Activated CD4-positive, CD25-positive, alpha-beta regulatory T cell treated with anti-CD3 and anti-CD28 coated beads, Interleukin-2, amount 50 U/mL, for 16 hours (primary cell): ENCODE measurements around the gene AAGAB.

Experiments used
- DNase-seq: peaks from one replicate; pipeline ENCODE4 v3.0.0-alpha.2; 2020; ENCODE audit warnings: low read depth, low spot score

Gene AAGAB

DNA sequence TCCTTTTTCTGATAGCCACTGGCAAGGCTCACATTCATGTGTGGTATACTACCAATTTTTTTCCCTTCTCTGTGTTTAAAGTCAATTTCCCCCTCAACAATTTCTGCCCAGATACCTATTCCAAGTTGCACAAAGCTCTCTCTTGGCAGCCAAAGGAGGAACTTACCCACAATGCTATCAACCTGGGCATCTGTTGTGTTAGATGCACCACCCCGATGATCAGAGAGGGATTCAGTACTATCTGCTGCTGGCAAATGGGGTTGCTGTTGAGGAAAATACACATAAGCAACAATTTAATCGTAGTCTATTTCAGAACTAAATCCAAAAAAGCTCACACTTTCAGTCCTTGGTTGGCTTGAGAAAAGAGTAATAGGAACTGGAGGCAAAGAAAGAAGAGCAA lies 46.1 kb downstream of the AAGAB start:
- DNase-seq: no peak

DNA sequence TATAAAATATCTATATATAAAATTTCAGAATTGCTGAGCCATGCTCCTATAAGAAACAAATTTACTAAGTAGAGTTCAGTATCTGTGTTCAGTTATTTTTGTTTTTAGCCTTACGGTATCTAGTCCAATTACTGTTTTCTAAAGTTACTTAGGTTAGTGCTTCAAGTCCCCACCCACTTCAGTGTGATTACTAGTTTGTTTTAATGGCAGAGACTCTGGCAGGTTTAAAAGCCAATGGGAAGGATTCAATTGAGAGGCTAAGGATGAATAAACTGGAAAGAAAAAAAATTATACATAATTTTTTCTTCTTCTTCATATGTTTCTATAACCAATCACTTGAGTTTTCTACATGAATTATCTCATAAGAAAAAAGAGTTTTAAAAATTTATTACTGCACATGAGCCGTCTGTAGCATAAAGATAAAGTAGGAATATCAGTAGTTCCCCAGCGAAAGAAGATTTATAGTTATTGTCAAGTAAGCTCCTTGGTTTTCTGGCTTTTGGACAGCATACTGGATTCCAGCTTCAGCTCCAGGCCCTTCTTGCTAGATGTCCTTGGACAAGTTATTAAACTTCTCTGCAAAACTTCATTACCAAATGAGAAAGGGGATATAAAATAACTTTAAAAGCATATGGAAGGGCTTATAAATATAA lies 46.8 kb downstream of the AAGAB start:
- no peak for DNase-seq

DNA sequence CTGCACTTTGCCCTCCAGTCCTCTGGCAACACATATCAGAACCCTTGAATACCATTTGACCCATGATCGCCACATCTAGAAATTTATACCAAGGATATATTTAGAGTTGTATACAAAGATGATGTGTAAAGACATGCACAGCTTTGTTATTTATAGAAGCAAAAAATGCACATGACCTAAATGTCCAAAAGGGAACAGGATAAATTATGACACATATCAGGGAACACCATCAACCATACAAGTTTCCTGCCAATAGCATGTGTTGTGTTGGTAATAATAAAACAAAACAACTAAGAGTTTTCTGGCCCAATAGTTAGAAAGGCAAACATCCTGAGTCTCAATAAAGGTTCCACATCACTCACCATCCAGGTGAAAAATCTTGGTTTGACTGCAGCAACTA lies 51.5 kb downstream of the AAGAB start:
- no peak for DNase-seq

DNA sequence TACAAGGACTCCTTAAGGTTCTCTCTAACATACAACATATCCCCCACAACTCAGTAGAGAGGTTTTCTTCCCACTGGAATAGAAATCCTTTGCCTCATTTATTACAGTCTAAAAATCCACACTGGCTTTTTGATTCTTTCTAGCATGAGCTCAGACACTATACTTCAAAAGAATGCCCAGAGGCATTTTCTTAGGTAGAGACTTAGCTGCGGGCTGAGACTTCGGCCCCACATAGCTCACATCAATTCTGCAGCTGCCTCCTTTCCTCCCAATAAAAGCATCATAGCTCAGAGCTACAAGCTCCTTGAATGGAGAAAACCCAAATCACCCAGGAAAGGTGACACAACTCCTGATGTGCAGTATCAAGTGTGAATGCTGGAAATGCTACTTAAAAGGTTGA lies 52.4 kb downstream of the AAGAB start:
- no peak for DNase-seq

DNA sequence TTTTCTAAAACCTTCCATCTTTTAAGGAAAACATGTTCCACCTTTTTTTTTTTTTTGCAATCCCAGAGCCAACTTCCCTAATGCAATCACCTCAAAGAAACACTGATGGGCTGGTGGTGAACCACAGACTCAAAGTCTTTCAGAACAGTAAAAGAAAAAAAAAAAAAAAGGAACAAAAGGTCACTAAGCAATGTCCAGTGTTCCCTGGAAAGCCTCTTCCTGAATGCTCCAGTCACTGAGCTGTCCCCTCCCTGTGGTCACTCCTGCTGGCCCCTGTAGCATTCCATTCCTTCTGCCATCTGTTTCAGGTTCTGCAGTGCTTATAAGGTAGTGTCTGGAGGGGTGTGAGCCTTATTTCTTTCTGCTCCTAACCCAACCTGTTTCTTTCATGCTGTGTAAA lies 53.3 kb downstream of the AAGAB start:
- DNase-seq: no peak

DNA sequence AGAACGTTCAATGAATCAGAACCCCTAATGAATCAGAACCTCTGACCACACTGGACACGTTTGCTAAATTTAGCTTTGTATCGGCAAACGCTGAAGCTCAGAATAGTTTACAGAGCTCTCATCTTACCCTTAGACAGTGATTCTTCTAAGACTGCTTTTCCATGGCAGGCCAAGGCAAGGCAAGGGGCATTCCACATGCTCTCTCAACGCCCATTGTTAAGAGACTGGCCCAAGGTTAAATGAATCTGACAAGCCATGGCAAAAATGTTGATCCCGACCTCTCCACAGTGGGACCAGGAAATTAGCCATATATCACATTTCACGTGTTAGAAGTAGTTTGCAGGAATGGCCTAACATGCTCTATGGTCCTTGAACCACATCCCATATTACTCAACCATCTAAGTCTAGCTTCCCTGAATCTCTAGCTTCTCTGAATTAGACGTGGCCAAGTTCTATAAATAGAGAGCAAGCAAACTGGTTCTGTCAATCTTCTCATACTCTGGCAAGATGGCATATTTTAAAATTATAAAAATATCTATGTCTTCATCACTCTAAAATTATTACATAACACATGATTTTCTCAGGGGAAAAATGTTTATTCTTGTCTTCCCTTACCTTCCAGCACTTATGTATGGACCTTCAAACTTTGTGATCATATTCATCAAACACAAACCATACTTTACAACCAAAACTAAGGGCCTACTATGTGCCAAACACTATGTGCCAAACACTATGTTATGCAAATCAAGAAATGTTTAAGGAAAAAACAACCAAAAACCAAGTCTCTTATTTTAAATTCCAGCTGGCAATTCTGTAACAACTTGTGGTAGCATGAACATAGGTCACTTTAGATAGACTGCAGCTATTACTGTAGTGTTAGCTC lies 54.3 kb downstream of the AAGAB start:
- no peak for DNase-seq

DNA sequence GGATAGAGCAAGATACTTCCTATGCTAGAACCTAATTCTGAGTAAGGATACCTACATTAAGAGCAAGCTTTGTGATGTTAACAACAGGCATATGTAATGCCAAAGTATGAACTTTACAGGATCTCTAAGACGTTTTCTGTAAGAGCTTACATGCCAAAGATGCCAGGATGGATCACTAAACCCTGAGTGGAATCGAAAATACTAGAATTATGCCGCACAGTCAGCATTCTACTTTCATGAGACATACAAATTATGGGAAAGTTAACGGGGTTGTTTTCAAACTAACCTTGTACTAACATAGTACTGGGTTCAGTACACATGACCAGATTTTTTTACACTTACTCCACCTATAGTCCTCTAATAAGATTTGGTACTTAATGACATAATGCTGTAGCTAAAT lies 55.1 kb downstream of the AAGAB start:
- no peak for DNase-seq

DNA sequence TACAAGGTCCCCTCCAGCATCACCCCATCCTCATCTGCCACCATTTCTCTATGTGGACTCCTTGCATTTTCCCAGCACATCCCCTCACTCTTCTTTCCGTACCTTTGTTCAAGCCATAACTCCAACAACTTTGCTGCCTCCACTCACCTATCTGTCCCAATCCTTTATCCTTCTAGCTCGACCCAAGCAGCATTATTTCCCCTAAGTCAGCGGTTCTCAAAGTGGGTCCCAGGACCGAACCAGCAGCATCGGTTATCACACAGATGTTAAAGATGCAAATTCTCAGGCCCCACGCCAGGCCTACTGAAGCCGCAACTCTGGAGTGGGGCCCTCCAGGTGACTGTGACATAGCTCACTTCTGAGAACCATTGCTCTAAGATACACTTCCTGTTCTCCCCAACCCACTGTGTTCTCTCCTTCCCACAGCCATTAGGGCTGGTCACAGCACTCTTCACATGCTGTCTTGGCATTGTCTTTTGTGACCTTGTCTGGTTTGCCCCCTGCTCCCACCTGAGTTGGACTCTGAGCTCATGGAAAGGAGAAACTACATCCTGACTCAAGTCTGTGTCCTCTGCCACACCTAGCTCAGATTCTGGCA lies 56.2 kb downstream of the AAGAB start:
- no peak for DNase-seq

DNA sequence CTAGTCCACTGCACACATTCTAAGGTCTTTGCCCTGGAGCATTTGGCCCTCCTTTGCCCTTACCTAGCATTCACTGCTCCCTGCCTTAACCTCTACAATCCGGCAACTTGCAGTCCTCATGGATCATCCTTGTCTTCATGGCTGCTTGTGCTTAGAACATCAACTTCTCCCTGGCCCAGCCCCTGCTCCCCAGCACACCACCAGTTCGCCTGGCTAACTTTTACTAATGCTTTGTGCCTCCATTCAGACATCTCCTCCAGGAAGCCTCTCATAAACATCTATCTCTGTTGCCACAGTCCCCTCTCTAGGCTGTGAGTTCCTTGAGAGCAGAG lies 57.1 kb downstream of the AAGAB start:
- no peak for DNase-seq

DNA sequence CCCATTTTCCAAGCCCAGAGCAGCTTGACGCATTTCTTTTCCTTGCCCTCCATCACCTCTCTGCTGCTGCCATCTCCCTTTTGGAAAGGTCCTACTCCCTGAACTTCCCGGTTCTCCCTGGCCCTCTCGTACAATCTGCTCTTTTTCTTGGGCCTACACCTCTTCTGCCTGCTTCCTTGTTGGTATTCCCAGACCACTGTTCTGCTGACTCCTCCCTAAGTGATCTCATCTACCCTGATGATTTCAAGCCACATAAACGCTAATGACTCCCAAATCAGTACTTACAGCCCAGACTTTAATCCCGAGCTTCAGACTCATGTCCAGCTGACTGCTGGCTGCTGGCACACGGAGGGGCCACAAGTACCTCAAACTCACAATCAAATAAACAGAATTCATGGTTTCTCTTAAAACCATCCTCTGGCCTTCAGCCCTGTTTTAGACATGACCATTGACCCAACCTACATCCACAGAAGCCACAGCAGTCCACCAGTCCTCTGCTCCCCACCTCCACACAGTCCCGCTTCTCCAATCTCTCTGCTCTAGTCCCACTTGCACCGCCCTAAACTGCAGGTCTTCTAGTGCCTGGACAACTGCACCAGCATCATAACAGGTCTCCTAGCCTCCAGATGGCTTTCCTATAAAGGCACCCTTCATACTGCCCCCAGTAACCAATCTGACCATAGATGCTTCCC lies 57.6 kb downstream of the AAGAB start:
- no peak for DNase-seq

DNA sequence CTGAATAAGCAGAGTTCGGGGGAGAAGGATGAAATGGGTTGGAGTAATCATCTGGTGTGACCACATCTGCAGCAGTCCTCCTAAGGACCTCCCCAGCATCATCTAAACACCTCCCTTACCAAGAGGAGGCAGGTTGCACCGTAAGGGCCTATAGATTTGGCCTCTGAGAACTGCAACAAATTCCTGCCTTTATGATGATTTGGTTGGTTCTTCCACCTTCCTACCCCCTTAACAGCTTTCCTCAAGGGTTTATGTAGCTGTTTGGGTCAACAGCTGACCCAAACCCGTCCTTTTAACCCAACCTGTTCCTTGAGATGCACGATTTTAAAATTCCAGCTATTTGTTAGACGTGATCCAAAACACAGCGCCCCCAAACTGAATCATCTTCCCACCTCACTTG lies 58.2 kb downstream of the AAGAB start:
- no peak for DNase-seq

DNA sequence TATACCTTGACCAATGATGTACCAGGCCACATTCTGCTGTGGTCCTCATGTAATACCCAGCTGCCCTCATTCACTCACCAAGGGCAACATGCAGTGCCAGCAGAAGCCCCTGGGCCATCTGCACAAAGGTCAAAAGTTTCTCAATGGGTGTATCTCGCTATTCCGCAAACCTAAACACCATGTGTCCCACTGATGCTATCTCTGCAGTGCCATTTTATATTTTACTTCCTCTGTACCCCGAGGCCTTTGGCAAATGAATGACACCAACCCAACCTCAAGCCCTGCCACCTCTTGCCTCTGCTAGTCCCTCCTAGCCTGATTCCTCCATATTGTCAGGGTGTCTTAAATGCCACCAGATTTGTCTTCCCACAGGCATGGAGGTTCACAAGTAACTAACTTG lies 59.2 kb downstream of the AAGAB start:
- DNase-seq: no peak

DNA sequence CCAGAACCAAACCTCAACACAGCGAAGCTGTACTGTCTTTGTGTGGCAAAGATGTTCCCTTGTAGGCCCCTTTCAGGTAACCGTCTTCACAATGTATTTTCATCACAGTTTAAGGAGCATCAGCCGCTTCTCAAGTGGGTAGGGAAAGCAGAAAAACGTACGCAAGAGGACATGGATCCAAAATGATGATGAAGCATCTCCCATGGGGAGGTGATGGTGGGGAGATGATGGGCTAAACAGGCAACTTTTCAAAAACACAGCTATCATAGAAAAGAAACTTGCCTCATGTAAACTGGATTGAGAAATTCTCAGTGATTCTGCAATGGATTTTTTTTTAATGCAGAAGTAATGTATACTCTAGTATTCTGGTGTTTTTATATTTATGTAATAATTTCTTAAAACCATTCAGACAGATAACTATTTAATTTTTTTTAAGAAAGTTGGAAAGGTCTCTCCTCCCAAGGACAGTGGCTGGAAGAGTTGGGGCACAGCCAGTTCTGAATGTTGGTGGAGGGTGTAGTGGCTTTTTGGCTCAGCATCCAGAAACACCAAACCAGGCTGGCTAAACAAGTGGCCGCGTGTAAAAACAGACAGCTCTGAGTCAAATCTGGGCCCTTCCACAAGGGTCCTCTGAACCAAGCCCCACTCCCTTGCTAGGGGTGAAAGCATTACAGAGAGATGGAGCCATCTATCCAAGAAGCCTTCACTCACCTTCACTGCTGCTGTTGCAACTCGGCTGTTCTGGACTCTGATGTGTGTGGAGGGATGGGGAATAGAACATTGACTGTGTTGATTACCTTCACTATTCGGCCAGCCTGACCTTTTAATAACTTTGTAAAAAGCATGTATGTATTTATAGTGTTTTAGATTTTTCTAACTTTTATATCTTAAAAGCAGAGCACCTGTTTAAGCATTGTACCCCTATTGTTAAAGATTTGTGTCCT lies 60.0 kb downstream of the AAGAB start:
- DNase-seq: no peak

DNA sequence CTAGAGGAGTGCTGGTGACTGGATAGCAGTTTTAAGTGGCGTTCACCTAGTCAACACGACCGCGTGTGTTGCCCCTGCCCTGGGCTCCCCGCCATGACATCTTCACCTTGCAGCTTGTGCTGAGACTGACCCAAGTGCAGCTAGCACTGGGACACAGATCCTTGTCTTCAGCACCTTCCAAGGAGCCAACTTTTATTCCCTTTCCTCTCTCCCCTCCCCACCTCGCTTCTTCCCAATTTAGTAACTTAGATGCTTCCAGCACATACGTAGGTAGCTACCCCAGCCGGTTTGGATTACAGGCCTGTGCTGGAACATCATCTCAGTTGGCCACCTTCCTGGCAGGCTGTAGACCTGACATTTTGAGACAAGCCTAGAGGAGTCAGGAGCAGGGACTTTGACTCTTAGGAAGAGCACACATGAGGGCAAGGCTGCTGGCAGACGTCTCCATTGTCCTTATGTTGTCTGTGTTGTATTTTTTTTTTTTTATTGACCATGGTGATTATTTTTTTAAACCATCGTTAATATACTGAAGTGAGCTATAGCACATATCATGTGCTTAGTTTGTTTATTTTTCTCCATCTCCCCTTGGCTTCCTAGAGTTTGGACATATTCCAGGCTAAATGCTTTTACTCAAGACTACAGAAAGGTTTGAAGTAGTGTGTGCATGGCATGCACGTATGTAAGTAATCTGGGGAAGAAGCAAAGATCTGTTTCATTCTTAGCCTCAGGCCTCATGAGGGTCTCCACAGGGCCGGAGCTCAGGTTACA lies 61.1 kb downstream of the AAGAB start:
- no peak for DNase-seq

DNA sequence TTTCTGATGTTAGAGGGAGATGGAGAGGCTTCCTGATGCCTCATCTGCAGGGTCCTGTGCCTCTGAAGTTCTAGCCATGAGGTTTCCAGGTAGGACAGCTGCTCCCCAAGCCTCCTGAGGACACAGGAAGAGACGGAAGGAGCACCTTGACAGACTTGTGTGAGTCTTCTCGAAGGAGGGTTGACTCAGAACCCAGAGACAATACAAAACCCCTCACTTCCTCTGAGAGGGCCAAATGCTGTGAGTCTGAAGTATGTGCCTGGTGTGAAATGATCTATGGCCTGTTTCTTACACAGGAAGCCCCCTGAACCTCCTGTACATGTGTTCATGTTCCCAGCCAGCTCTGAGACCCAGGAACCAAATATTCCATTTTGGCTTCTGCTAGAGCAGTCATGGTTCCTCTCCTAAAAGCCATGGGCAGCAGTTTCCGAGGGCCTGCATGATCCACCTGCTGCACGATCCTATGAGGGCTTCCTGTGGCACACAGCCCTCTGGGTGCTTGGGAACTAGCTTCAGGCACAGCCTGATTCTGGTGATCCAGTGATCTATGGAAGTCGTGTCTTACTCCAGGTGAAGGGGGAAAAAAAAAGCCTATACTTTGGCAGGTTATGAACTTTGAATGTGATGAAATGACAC lies 62.2 kb downstream of the AAGAB start:
- no peak for DNase-seq

DNA sequence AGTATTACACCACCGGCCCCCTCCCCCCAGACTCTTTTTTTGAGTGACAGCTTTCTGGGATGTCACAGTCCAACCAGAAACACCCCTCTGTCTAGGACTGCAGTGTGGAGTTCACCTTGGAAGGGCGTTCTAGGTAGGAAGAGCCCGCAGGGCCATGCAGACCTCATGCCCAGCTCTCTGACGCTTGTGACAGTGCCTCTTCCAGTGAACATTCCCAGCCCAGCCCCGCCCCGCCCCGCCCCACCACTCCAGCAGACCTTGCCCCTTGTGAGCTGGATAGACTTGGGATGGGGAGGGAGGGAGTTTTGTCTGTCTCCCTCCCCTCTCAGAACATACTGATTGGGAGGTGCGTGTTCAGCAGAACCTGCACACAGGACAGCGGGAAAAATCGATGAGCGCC lies 63.6 kb downstream of the AAGAB start:
- no peak for DNase-seq

DNA sequence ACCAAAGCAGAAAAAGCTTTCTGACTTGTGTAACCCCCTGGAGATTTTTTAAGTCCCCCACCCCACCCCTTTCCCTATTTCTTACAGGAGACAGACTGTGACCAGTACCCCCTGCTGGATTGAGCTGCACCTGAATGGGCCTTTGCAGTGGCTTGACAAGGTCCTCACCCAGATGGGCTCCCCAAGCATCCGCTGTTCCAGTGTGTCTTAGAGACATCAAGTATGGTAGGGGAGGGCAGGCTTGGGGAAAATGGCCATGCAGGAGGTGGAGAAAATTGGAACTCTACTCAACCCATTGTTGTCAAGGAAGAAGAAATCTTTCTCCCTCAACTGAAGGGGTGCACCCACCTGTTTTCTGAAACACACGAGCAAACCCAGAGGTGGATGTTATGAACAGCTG lies 64.1 kb downstream of the AAGAB start:
- no peak for DNase-seq

DNA sequence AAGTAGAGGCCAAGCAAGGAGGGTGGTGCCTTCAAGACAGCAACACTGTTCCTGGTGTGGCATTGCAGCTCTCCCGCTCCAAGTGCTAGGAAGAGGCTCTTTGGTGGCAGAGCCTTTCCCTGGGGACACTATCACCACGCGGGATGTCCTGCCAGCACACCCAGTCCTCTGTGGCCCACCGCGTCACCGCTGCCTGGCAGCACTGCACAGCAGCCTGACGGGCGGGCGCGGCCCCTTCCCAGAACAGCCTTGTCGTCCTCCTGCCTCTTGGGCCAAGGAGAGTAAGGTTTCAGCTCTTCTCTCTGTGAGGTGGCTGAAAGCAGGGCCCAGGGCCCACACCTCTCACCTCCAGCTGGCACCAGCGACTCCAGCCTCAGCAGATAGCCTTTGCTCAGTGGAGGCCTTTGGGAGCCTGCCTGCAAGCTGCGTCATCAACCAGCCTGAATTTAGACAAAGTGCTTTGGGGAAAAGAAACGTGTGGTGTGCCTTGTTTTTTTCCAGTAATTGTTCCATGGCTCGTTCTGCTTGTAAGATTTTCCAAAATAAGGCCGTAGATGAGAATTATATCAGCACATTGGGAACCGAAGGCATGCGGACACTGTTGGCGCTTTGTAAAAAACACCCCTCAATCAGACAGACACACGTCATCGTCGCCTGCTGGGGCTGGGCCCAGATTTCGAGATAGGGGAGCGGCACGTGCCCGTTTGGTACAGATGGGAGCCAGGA lies 65.0 kb downstream of the AAGAB start:
- no peak for DNase-seq

DNA sequence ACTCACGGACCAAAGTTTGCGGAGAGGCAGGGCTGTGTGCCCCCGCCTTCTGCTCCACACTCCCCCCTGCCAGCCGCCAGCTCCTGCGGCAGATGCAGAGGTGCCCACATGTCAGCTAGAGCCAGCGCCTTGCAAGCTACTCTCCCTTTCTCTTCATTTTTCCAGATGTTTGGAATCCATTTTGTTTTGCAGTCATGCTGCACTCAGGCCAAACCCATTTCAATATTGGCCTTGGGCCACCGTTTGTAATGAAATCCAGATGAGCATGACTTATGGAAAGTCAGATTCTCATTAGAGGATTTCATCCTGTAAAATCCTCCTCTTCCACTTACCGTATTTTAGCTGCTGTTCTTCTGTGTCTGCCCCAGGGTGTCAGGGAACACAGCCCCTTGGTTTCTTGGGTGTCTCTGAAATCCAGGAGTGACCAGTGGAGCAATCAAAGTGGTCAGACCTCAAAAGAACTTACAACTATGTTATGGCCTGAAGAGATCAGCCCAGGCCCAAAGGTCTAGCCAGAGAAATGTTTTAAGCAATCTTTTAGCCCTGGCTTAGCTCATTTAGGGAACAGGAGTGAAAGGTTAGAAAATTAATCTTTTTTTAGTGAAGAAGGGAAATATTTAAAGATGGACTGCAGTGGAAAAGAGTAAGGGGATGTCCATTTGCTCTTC lies 65.8 kb downstream of the AAGAB start:
- no peak for DNase-seq
